ENCODE measurements around the gene SUPT3H.

Gene SUPT3H

GRCh38 chr6:45415788-45416518, 38.2 kb upstream of the SUPT3H start:
- no peak overlapping the region for H3K9ac ChIP-seq (ENCODE audit: insufficient read length, low read depth)
- H3K27me3 ChIP-seq (ENCODE audit: insufficient read depth, insufficient read length), result peaks cover 36% of the 10 kb centered on the region
- H3K36me3 ChIP-seq (ENCODE audit: insufficient read depth, insufficient read length, low read length), result no peaks in the 10 kb centered on the region
- TF ChIP-seq YY1 (IDR thresholded peaks at IDR 0.05; ENCODE audit: insufficient read depth, insufficient read length) (no peak), SUZ12 (IDR thresholded peaks at IDR 0.05; ENCODE audit: extremely low read depth, insufficient read depth, insufficient read length) (no peak), ZNF274 (IDR thresholded peaks at IDR 0.05; ENCODE audit: low read depth, low read length) (no peak)
- no peaks in the 10 kb centered on the region for H3K4me1 ChIP-seq (ENCODE audit: insufficient read depth, insufficient read length)
- H3K4me3 ChIP-seq (ENCODE audit: insufficient read length, low read depth), result no peak overlapping the region
- no peak for DNase-seq (ENCODE audit: low read depth, low spot score)
- no peaks in the 10 kb centered on the region for H3K9me3 ChIP-seq (ENCODE audit: insufficient read depth, low read length)

- no peak overlapping the region for H3K9ac ChIP-seq (ENCODE audit: insufficient read length, low read depth)
- no peaks in the 10 kb centered on the region for H3K4me1 ChIP-seq (ENCODE audit: insufficient read depth, insufficient read length)
- H3K4me3 ChIP-seq (ENCODE audit: insufficient read length, low read depth), result no peak overlapping the region
- TF ChIP-seq SUZ12 (IDR thresholded peaks at IDR 0.05; ENCODE audit: extremely low read depth, insufficient read depth, insufficient read length) (no peak), ZNF274 (IDR thresholded peaks at IDR 0.05; ENCODE audit: low read depth, low read length) (no peak), YY1 (IDR thresholded peaks at IDR 0.05; ENCODE audit: insufficient read depth, insufficient read length) (no peak)
- no peak for DNase-seq (ENCODE audit: low read depth, low spot score)
- no peaks in the 10 kb centered on the region for H3K9me3 ChIP-seq (ENCODE audit: insufficient read depth, low read length)
- H3K27me3 ChIP-seq (ENCODE audit: insufficient read depth, insufficient read length), result peaks cover 30% of the 10 kb centered on the region
- no peaks in the 10 kb centered on the region for H3K36me3 ChIP-seq (ENCODE audit: insufficient read depth, insufficient read length, low read length)
Observed at GRCh38 chr6:45415315-45415714, 37.6 kb upstream of the SUPT3H start.

GRCh38 chr6:45411959-45412358, 34.2 kb upstream of the SUPT3H start:
- Histone ChIP-seq H3K9ac (ENCODE audit: insufficient read length, low read depth) (no peak overlapping the region), H3K4me1 (ENCODE audit: insufficient read depth, insufficient read length) (no peaks in the 10 kb centered on the region), H3K9me3 (ENCODE audit: insufficient read depth, low read length) (no peaks in the 10 kb centered on the region), H3K36me3 (ENCODE audit: insufficient read depth, insufficient read length, low read length) (no peaks in the 10 kb centered on the region), H3K27me3 (ENCODE audit: insufficient read depth, insufficient read length) (no peaks in the 10 kb centered on the region), H3K4me3 (ENCODE audit: insufficient read length, low read depth) (no peak overlapping the region)
- DNase-seq (ENCODE audit: low read depth, low spot score), result no peak
- TF ChIP-seq YY1 (IDR thresholded peaks at IDR 0.05; ENCODE audit: insufficient read depth, insufficient read length), result no peak
- TF ChIP-seq SUZ12 (IDR thresholded peaks at IDR 0.05; ENCODE audit: extremely low read depth, insufficient read depth, insufficient read length), result no peak
- no peak for TF ChIP-seq ZNF274 (IDR thresholded peaks at IDR 0.05; ENCODE audit: low read depth, low read length)

GRCh38 chr6:45400021-45400420, 22.3 kb upstream of the SUPT3H start:
- Histone ChIP-seq H3K4me3 (ENCODE audit: insufficient read length, low read depth) (no peak overlapping the region), H3K9me3 (ENCODE audit: insufficient read depth, low read length) (no peaks in the 10 kb centered on the region), H3K4me1 (ENCODE audit: insufficient read depth, insufficient read length) (no peaks in the 10 kb centered on the region), H3K27me3 (ENCODE audit: insufficient read depth, insufficient read length) (no peaks in the 10 kb centered on the region), H3K36me3 (ENCODE audit: insufficient read depth, insufficient read length, low read length) (no peaks in the 10 kb centered on the region), H3K9ac (ENCODE audit: insufficient read length, low read depth) (no peak overlapping the region)
- no peak for DNase-seq (ENCODE audit: low read depth, low spot score)
- TF ChIP-seq SUZ12 (IDR thresholded peaks at IDR 0.05; ENCODE audit: extremely low read depth, insufficient read depth, insufficient read length) (no peak), ZNF274 (IDR thresholded peaks at IDR 0.05; ENCODE audit: low read depth, low read length) (no peak), YY1 (IDR thresholded peaks at IDR 0.05; ENCODE audit: insufficient read depth, insufficient read length) (no peak)

- no peaks in the 10 kb centered on the region for H3K27me3 ChIP-seq (ENCODE audit: insufficient read depth, insufficient read length)
Observed at GRCh38 chr6:45398075-45398813, 20.5 kb upstream of the SUPT3H start.

GRCh38 chr6:45394586-45395095, 16.9 kb upstream of the SUPT3H start:
- no peak for DNase-seq (ENCODE audit: low read depth, low spot score)
- H3K27me3 ChIP-seq (ENCODE audit: insufficient read depth, insufficient read length), result no peaks in the 10 kb centered on the region
- no peaks in the 10 kb centered on the region for H3K4me1 ChIP-seq (ENCODE audit: insufficient read depth, insufficient read length)
- no peak for TF ChIP-seq SUZ12 (IDR thresholded peaks at IDR 0.05; ENCODE audit: extremely low read depth, insufficient read depth, insufficient read length)
- TF ChIP-seq YY1 (IDR thresholded peaks at IDR 0.05; ENCODE audit: insufficient read depth, insufficient read length), result no peak
- no peak for TF ChIP-seq ZNF274 (IDR thresholded peaks at IDR 0.05; ENCODE audit: low read depth, low read length)
- H3K9me3 ChIP-seq (ENCODE audit: insufficient read depth, low read length), result no peaks in the 10 kb centered on the region
- no peaks in the 10 kb centered on the region for H3K36me3 ChIP-seq (ENCODE audit: insufficient read depth, insufficient read length, low read length)
- no peak overlapping the region for H3K9ac ChIP-seq (ENCODE audit: insufficient read length, low read depth)
- H3K4me3 ChIP-seq (ENCODE audit: insufficient read length, low read depth), result no peak overlapping the region

More at GRCh38 chr6:45398075-45398813, 20.5 kb upstream of the SUPT3H start:
- no peaks in the 10 kb centered on the region for H3K36me3 ChIP-seq (ENCODE audit: insufficient read depth, insufficient read length, low read length)
- no peak for DNase-seq (ENCODE audit: low read depth, low spot score)
- TF ChIP-seq ZNF274 (IDR thresholded peaks at IDR 0.05; ENCODE audit: low read depth, low read length), result no peak
- no peak for TF ChIP-seq YY1 (IDR thresholded peaks at IDR 0.05; ENCODE audit: insufficient read depth, insufficient read length)
- TF ChIP-seq SUZ12 (IDR thresholded peaks at IDR 0.05; ENCODE audit: extremely low read depth, insufficient read depth, insufficient read length), result no peak
- no peaks in the 10 kb centered on the region for H3K9me3 ChIP-seq (ENCODE audit: insufficient read depth, low read length)
- H3K9ac ChIP-seq (ENCODE audit: insufficient read length, low read depth), result no peak overlapping the region
- H3K4me1 ChIP-seq (ENCODE audit: insufficient read depth, insufficient read length), result no peaks in the 10 kb centered on the region
- no peak overlapping the region for H3K4me3 ChIP-seq (ENCODE audit: insufficient read length, low read depth)

GRCh38 chr6:45388328-45388727, 10.6 kb upstream of the SUPT3H start:
- Histone ChIP-seq H3K9ac (ENCODE audit: insufficient read length, low read depth) (no peak overlapping the region), H3K9me3 (ENCODE audit: insufficient read depth, low read length) (no peaks in the 10 kb centered on the region), H3K36me3 (ENCODE audit: insufficient read depth, insufficient read length, low read length) (no peaks in the 10 kb centered on the region), H3K4me1 (ENCODE audit: insufficient read depth, insufficient read length) (no peaks in the 10 kb centered on the region), H3K27me3 (ENCODE audit: insufficient read depth, insufficient read length) (no peaks in the 10 kb centered on the region), H3K4me3 (ENCODE audit: insufficient read length, low read depth) (no peak overlapping the region)
- DNase-seq (ENCODE audit: low read depth, low spot score), result no peak
- no peak for TF ChIP-seq YY1 (IDR thresholded peaks at IDR 0.05; ENCODE audit: insufficient read depth, insufficient read length)
- TF ChIP-seq SUZ12 (IDR thresholded peaks at IDR 0.05; ENCODE audit: extremely low read depth, insufficient read depth, insufficient read length), result no peak
- TF ChIP-seq ZNF274 (IDR thresholded peaks at IDR 0.05; ENCODE audit: low read depth, low read length), result no peak
